HEK293T (cell line): ENCODE results near the gene PRRT2.
A peak's percentile ranks its signal among the peaks of the same experiment; 100 is the strongest.

Experiments used
- CTCF ChIA-PET: fragments of 350-600 bp; formaldehyde crosslinking; extraction: SDS; loops from one replicate; lab custom pipeline; 2021; ENCODE audit warnings: antibody characterized with exemption, inconsistent platforms; lab: Yijun Ruan, JAX
- POLR2A ChIA-PET: fragments of 350-600 bp; formaldehyde crosslinking; extraction: SDS; loops from one replicate; lab custom pipeline; 2020; ENCODE audit warnings: antibody characterized with exemption, inconsistent platforms; lab: Yijun Ruan, JAX
- DNase-seq: peaks from one replicate; pipeline ENCODE4 v3.0.0; 2012; ENCODE audit warnings: mixed read lengths; ENCODE audit errors: extremely low spot score
- ARNT ChIP-seq: fragments of 450-650 bp; IDR thresholded peaks from 2 replicates; pipeline ENCODE4 v1.6.1; 2017; ENCODE audit warnings: mild to moderate bottlenecking
- BHLHE40 ChIP-seq: fragments of 450-650 bp; IDR thresholded peaks from 2 replicates; pipeline ENCODE4 v1.6.1; 2016; ENCODE audit warnings: mild to moderate bottlenecking, moderate library complexity, borderline replicate concordance
- ELF4 ChIP-seq: fragments of 450-650 bp; IDR thresholded peaks from 2 replicates; pipeline ENCODE4 v1.6.1; 2017; ENCODE audit warnings: antibody characterized with exemption
- FOXA1 ChIP-seq: fragments of 450-650 bp; IDR thresholded peaks from 2 replicates; pipeline ENCODE4 v1.6.1; 2016; ENCODE audit warnings: mild to moderate bottlenecking
- FOXK2 ChIP-seq: fragments of 450-650 bp; IDR thresholded peaks from 2 replicates; pipeline ENCODE4 v1.6.1; 2016; ENCODE audit warnings: mild to moderate bottlenecking
- FOXM1 ChIP-seq: fragments of 450-650 bp; IDR thresholded peaks from 2 replicates; pipeline ENCODE4 v1.6.1; 2017; ENCODE audit warnings: mild to moderate bottlenecking, borderline replicate concordance
- HDGF ChIP-seq: fragments of 450-650 bp; IDR thresholded peaks from 2 replicates; pipeline ENCODE4 v1.6.1; 2017; ENCODE audit warnings: antibody characterized with exemption, borderline replicate concordance
- L3MBTL2 ChIP-seq: fragments of 450-650 bp; conservative IDR thresholded peaks from 2 replicates; pipeline ENCODE4 v1.6.1; 2016; ENCODE audit warnings: mild to moderate bottlenecking
- LEF1 ChIP-seq: fragments of 450-650 bp; IDR thresholded peaks from 2 replicates; pipeline ENCODE4 v1.6.1; 2017; ENCODE audit warnings: mild to moderate bottlenecking, borderline replicate concordance
- NFRKB ChIP-seq: fragments of 450-650 bp; IDR thresholded peaks from 2 replicates; pipeline ENCODE4 v1.6.1; 2016; ENCODE audit warnings: mild to moderate bottlenecking, moderate library complexity
- PKNOX1 ChIP-seq: fragments of 450-650 bp; IDR thresholded peaks from 2 replicates; pipeline ENCODE4 v1.6.1; 2016
- SP1 ChIP-seq: fragments of 450-650 bp; IDR thresholded peaks from 2 replicates; pipeline ENCODE4 v1.6.1; 2017
- SUZ12 ChIP-seq: fragments of 450-650 bp; IDR thresholded peaks from 2 replicates; pipeline ENCODE4 v1.6.1; 2016; ENCODE audit warnings: mild to moderate bottlenecking
- TARDBP ChIP-seq: fragments of 450-650 bp; IDR thresholded peaks from 2 replicates; pipeline ENCODE4 v1.6.1; 2016
- ZNF384 ChIP-seq: fragments of 450-650 bp; IDR thresholded peaks from 2 replicates; pipeline ENCODE4 v1.6.1; 2016

PRRT2 gene

GRCh38 chr16:29863669-29863984 lies 51.6 kb downstream of the PRRT2 start:
- CTCF ChIA-PET: interaction anchor here (1.0 to 1.1 kb wide), 4 partner anchors 10 to 98 kb away, joined by 3 to 4 read pairs (median 3); partner anchors contain the start of gene TMEM219
- POLR2A ChIA-PET: interaction anchor here (0.6 to 2.5 kb wide), 11 partner anchors 8 to 165 kb away, joined by 3 to 8 read pairs (median 4); partner anchors contain the start of genes ASPHD1, KCTD13, SEZ6L2 and TAOK2
- DNase-seq: no peak
- TF ChIP-seq HDGF (0 out of 2 replicates have a peak, but pooled peaks have one; percentile 89), PKNOX1 (no peak), FOXA1 (no peak), SUZ12 (no peak), NFRKB (no peak), LEF1 (no peak), L3MBTL2 (peak; percentile 69), BHLHE40 (no peak), FOXK2 (no peak)

- DNase-seq: no peak
- TF ChIP-seq LEF1 (no peak), HDGF (no peak), PKNOX1 (no peak), FOXA1 (no peak), ELF4 (no peak), FOXM1 (no peak), BHLHE40 (no peak), SP1 (no peak), SUZ12 (no peak), FOXK2 (no peak), NFRKB (no peak), ARNT (no peak), ZNF384 (no peak), TARDBP (no peak)
- CTCF ChIA-PET: interaction anchor here (1.0 kb wide), 1 partner anchor 97 kb away, joined by 3 read pairs; the partner anchor contains the start of gene TMEM219
- POLR2A ChIA-PET: interaction anchor here (0.6 to 2.5 kb wide), 6 partner anchors 11 to 165 kb away, joined by 3 to 8 read pairs (median 4); partner anchors contain the start of genes KCTD13, PAGR1 and TAOK2
Measured at GRCh38 chr16:29864205-29864604, 52.2 kb downstream of the PRRT2 start.
